AG09319 (cell line): ENCODE measurements around the gene MYO18B.

ENCODE experiments used
- DNase-seq: peaks from one replicate; pipeline ENCODE4 v3.0.0-alpha.2; 2010; ENCODE audit warnings: low read depth; ENCODE audit errors: extremely low read depth
- CTCF ChIP-seq: IDR thresholded peaks from 2 replicates; pipeline ENCODE4 v1.5.1; 2011; ENCODE audit warnings: low read depth, mild to moderate bottlenecking, inconsistent platforms, low read length, moderate library complexity

The MYO18B gene

GRCh38 chr22:25786165-25786564, 44.2 kb downstream of the MYO18B start:
- no peak for DNase-seq
- TF ChIP-seq CTCF, result no peak

- no peak for TF ChIP-seq CTCF
- DNase-seq, result no peak
Observed at GRCh38 chr22:25791556-25791955, 49.6 kb downstream of the MYO18B start.

DNA sequence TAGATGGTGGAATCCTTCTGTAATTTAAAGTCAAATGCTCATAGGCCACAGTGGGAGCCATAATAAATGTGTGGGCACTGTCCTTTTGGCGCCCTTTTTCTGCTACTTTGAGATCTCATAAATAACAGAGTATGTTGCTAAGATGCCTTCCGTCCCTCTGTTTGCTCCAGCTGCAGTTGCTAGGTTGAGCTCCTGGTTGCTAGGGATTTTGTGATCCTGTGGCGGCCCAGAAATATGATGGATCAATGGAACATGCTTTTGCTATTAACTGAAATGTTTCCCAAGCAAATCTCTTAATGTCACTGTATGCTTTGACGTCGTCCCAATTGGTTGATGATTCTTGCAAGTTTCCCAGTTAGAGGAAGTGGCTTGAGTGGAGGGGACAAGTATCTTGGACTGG, 53.5 kb downstream of the MYO18B start:
- no peak for TF ChIP-seq CTCF
- DNase-seq, result no peak

- no peak for DNase-seq
- TF ChIP-seq CTCF, result no peak
Observed at GRCh38 chr22:25797498-25798290, 55.7 kb downstream of the MYO18B start.

GRCh38 chr22:25800766-25801165, 58.8 kb downstream of the MYO18B start:
- no peak for DNase-seq
- no peak for TF ChIP-seq CTCF

- DNase-seq, result no peak
- no peak for TF ChIP-seq CTCF
Observed at GRCh38 chr22:25802018-25802417, 60.0 kb downstream of the MYO18B start.

DNA sequence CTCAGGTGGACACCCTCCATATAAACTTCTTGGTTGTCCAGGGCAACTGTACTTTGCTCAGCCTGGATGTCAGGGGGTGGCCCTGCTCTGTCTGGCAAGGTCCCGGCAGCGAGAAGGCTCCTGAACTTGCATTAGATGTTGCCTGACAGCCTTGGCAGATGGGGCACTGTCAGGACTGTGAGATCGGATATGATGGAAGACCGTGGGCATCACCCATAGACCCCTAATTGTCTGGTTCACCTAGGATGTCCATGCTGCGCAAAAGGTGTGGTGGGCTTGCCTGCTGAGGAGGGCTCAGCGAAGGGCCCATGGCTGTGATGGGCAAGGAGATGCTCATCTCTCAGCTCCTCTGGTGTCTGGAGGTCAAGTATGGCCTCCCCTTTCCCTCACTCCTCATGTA, 62.7 kb downstream of the MYO18B start:
- no peak for TF ChIP-seq CTCF
- no peak for DNase-seq
